HCT116 (cell line): ENCODE measurements around the gene FOXN3. TPM values are rescaled to one million over a fixed set of nuclear protein-coding genes. Genes with fewer than 3 reads are reported as not detected.

Experiments used
- ATAC-seq: fragments of 200-7000 bp; cut with Tn5 transposase; 2 replicates; pipeline ENCODE4 v1.9.1; 2020; ENCODE audit warnings: mild to moderate bottlenecking, moderate library complexity
- BruUV-seq: library from RNA; stranded (reverse); fragments of 400-500 nt; replicated peaks from 2 replicates; lab custom pipeline; 2021; lab: Mats Ljungman, UMichigan
- CTCF ChIA-PET: fragments of 300-600 bp; sonication (Branson Sonifier 250); formaldehyde crosslinking; loops from one replicate; lab custom pipeline; 2021; ENCODE audit warnings: antibody characterized with exemption; lab: Charles Lee
- POLR2A ChIA-PET: fragments of 300-600, 350-600 bp; sonication (Branson Sonifier 250); formaldehyde crosslinking; loops from one replicate; lab custom pipeline; 2021; ENCODE audit warnings: antibody characterized with exemption; lab: Charles Lee
- RAD21 ChIA-PET, 2 experiments: fragments of 300-600 bp; sonication (Branson Sonifier 250); formaldehyde crosslinking; loops; one replicate each; lab custom pipeline; 2023; ENCODE audit warnings: low total read pairs in 2 of 2; ENCODE audit not compliant: uncharacterized antibody in 2 of 2, unreplicated experiment in 2 of 2, low non-redundant PET in 1 of 2; lab: Charles Lee
- DNase-seq: peaks from one replicate; pipeline ENCODE4 v3.0.0-alpha.2; 2010; ENCODE audit warnings: low read depth, low spot score
- H2AFZ ChIP-seq: fragments of 200-600 bp; shearing (Covaris generic), sonication (generic); 2 replicates; pipeline ENCODE4 v1.6.1; 2017; ENCODE audit warnings: low read depth, mixed run types, mixed read lengths, antibody characterized with exemption, low read length; ENCODE audit not compliant: poor library complexity, severe bottlenecking
- H3K27ac ChIP-seq: 2 replicates; pipeline ENCODE4 v1.5.1; 2012; ENCODE audit warnings: low read depth, low read length
- H3K27me3 ChIP-seq: fragments of 200-600 bp; sonication (generic); 2 replicates; pipeline ENCODE4 v1.6.1; 2016; ENCODE audit warnings: mixed run types, low read length, mixed read lengths; ENCODE audit not compliant: insufficient read depth
- H3K36me3 ChIP-seq, 2 experiments: fragments of 200-500 bp in 1 of 2; fragments of 200-600 bp in 1 of 2; sonication (Bioruptor generic) in 1 of 2; sonication (generic) in 1 of 2; 2 replicates each; pipeline versions ENCODE4 v1.5.1 to v1.6.1; 2014 to 2016; ENCODE audit warnings: low read length in 2 of 2, inconsistent platforms in 1 of 2, mixed read lengths in 1 of 2, mixed run types in 1 of 2; ENCODE audit not compliant: insufficient read depth in 2 of 2, control insufficient read depth in 1 of 2
- H3K4me1 ChIP-seq, 2 experiments: fragments of 200-600 bp in 1 of 2; sonication (generic) in 1 of 2; 2 replicates each; pipeline versions ENCODE4 v1.5.1 to v1.6.1; 2012 to 2017; ENCODE audit warnings: low read length in 2 of 2, inconsistent platforms in 1 of 2, mild to moderate bottlenecking in 1 of 2, mixed read lengths in 1 of 2, mixed run types in 1 of 2, moderate library complexity in 1 of 2; ENCODE audit not compliant: insufficient read depth in 2 of 2, control insufficient read depth in 1 of 2
- H3K4me2 ChIP-seq: fragments of 200-600 bp; sonication (generic); 2 replicates; pipeline ENCODE4 v1.6.1; 2017; ENCODE audit warnings: mixed run types, low read length, mixed read lengths
- H3K4me3 ChIP-seq, 2 experiments: fragments of 200-600 bp in 1 of 2; sonication (generic) in 1 of 2; replicated peaks in 1 of 2; 2 replicates each; pipeline ENCODE4 v1.5.1; 2011 to 2016; ENCODE audit warnings: low read length in 2 of 2, control low read depth in 1 of 2, low read depth in 1 of 2, mild to moderate bottlenecking in 1 of 2, mixed read lengths in 1 of 2, mixed run types in 1 of 2
- H3K79me2 ChIP-seq: fragments of 200-600 bp; sonication (generic); 2 replicates; pipeline ENCODE4 v1.6.1; 2017; ENCODE audit warnings: mild to moderate bottlenecking, mixed run types, low read length, moderate library complexity, mixed read lengths; ENCODE audit not compliant: insufficient read depth
- H3K9ac ChIP-seq: fragments of 200-600 bp; sonication (generic); 2 replicates; pipeline ENCODE4 v1.6.1; 2016; ENCODE audit warnings: low read length, mixed read lengths
- H3K9me2 ChIP-seq: fragments of 200-600 bp; sonication (generic), shearing (Covaris generic); 2 replicates; pipeline ENCODE4 v1.6.1; 2017; ENCODE audit warnings: mixed run types, mild to moderate bottlenecking, moderate library complexity; ENCODE audit not compliant: insufficient read depth
- H3K9me3 ChIP-seq, 2 experiments: fragments of 200-500 bp in 1 of 2; fragments of 200-600 bp in 1 of 2; sonication (Bioruptor generic) in 1 of 2; sonication (generic) in 1 of 2; 2 replicates each; pipeline ENCODE4 v1.6.1; 2014 to 2017; ENCODE audit warnings: low read length in 2 of 2, mixed read lengths in 2 of 2, inconsistent platforms in 1 of 2, low read depth in 1 of 2, mild to moderate bottlenecking in 1 of 2, mixed run types in 1 of 2, moderate library complexity in 1 of 2; ENCODE audit not compliant: control insufficient read depth in 1 of 2, insufficient read depth in 1 of 2
- H4K20me1 ChIP-seq: fragments of 200-600 bp; sonication (generic), shearing (Covaris generic); 2 replicates; pipeline ENCODE4 v1.6.1; 2017; ENCODE audit warnings: mixed run types, mild to moderate bottlenecking, moderate library complexity; ENCODE audit not compliant: insufficient read depth
- ATF3 ChIP-seq: IDR thresholded peaks from 2 replicates; pipeline ENCODE4 v1.6.1; 2012
- CTCF ChIP-seq, 3 experiments: fragments of 200-600 bp in 1 of 3; sonication (generic) in 1 of 3; IDR thresholded peaks in 2 of 3; conservative IDR thresholded peaks in 1 of 3; 2 replicates each; pipeline ENCODE4 v1.5.1; 2012 to 2017; ENCODE audit warnings: low read depth in 2 of 3, low read length in 2 of 3, antibody characterized with exemption in 1 of 3, borderline replicate concordance in 1 of 3, control low read depth in 1 of 3, mild to moderate bottlenecking in 1 of 3, mixed read lengths in 1 of 3, mixed run types in 1 of 3, moderate library complexity in 1 of 3; ENCODE audit not compliant: insufficient read depth in 1 of 3
- EGR1 ChIP-seq: IDR thresholded peaks from 2 replicates; pipeline ENCODE4 v1.6.1; 2012; ENCODE audit warnings: low read depth
- ELF1 ChIP-seq: IDR thresholded peaks from 2 replicates; pipeline ENCODE4 v1.6.1; 2012; ENCODE audit warnings: low read depth, borderline replicate concordance
- FOSL1 ChIP-seq: IDR thresholded peaks from 2 replicates; pipeline ENCODE4 v1.6.1; 2012; ENCODE audit warnings: low read depth
- JUND ChIP-seq: IDR thresholded peaks from 2 replicates; pipeline ENCODE4 v1.6.1; 2012
- MAX ChIP-seq: IDR thresholded peaks from 2 replicates; pipeline ENCODE4 v1.6.1; 2012
- POLR2A ChIP-seq: IDR thresholded peaks from 2 replicates; pipeline ENCODE4 v1.7.0; 2011; ENCODE audit warnings: borderline replicate concordance; ENCODE audit not compliant: insufficient read depth, insufficient read length; ENCODE audit errors: extremely low read depth
- RAD21 ChIP-seq: IDR thresholded peaks from 2 replicates; pipeline ENCODE4 v1.6.1; 2012; ENCODE audit warnings: low read depth, mild to moderate bottlenecking
- SP1 ChIP-seq: IDR thresholded peaks from 2 replicates; pipeline ENCODE4 v1.6.1; 2012; ENCODE audit warnings: low read depth
- SRF ChIP-seq: IDR thresholded peaks from 2 replicates; pipeline ENCODE4 v1.6.1; 2012; ENCODE audit warnings: low read depth
- YY1 ChIP-seq: IDR thresholded peaks from 2 replicates; pipeline ENCODE4 v1.6.1; 2011; ENCODE audit warnings: low read length, low read depth, moderate library complexity, mild to moderate bottlenecking; ENCODE audit not compliant: insufficient replicate concordance; ENCODE audit errors: extremely low read depth
- intact Hi-C: fragments of 100-400 bp; cut with micrococcal nuclease; formaldehyde crosslinking; loops from 2 replicates; pipeline ENCODE4 v1.10.0; 2022
- total RNA-seq: library from RNA; stranded (reverse); gene quantifications from one replicate; pipeline ENCODE4 v1.2.1, GENCODE V29; 2021; ENCODE audit not compliant: unreplicated experiment

The FOXN3 gene
- total RNA-seq, 1 experiment from 2014 or later, result 20.0 TPM

- Histone ChIP-seq H3K9me2 (no peaks in the 10 kb centered on the region), H2AFZ (no peak overlapping the region), H3K79me2 (no peaks in the 10 kb centered on the region), H3K4me3 (no peak overlapping the region), H3K27me3 (no peaks in the 10 kb centered on the region), H3K4me2 (no peak overlapping the region), H4K20me1 (no peaks in the 10 kb centered on the region), H3K9ac (no peak overlapping the region), H3K9me3 (no peaks in the 10 kb centered on the region), H3K4me1 (no peaks in the 10 kb centered on the region; a peak in 1 of 4 replicates), H3K36me3 (no peaks in the 10 kb centered on the region), H3K27ac (no peak overlapping the region)
- intact Hi-C loops, result no loop called here
- no TSS peak for BruUV-seq
- ChIA-PET RAD21 (no interaction called here), CTCF (no interaction called here), POLR2A (no interaction called here)
- DNase-seq (no peak), ATAC-seq (no peak)
- TF ChIP-seq FOSL1 (no peak), SRF (no peak), JUND (no peak), EGR1 (no peak), ELF1 (no peak), SP1 (no peak), RAD21 (no peak), YY1 (no peak), ATF3 (no peak), MAX (no peak), CTCF (IDR thresholded peaks at IDR 0.05 in 2 of 3, conservative IDR thresholded peaks at IDR 0.05 in 1 of 3; ENCODE audit: borderline replicate concordance in 1 of 3, insufficient read depth in 1 of 3, low read depth in 2 of 3, low read length in 2 of 3) (no peak), POLR2A (no peak)
Measured at GRCh38 chr14:89366864-89367778, 49.9 kb downstream of the FOXN3 start.
